ENCODE data around the gene NME1. TPM values are rescaled to one million over a fixed set of nuclear protein-coding genes. Genes with fewer than 3 reads are reported as not detected.

NME1 gene
- total RNA-seq, 2 experiments from 2014 or later = 409 to 418 TPM

GRCh38 chr17:51128076-51128475, 25.3 kb upstream of the NME1 start:
- H3K4me3 Mint-ChIP-seq = no peak overlapping the region
- peaks cover 6% of the 10 kb centered on the region for H3K4me1 Mint-ChIP-seq
- DNase-seq = peak; percentile 24
- no peaks in the 10 kb centered on the region for H3K9me3 Mint-ChIP-seq
- peaks cover 7% of the 10 kb centered on the region for H3K27me3 Mint-ChIP-seq
- no peak overlapping the region for H3K27ac Mint-ChIP-seq
- no peaks in the 10 kb centered on the region for H3K36me3 Mint-ChIP-seq

GRCh38 chr17:51132964-51133319, 20.4 kb upstream of the NME1 start:
- no peak overlapping the region for H3K27ac Mint-ChIP-seq
- H3K27me3 Mint-ChIP-seq = peaks cover 7% of the 10 kb centered on the region
- H3K4me3 Mint-ChIP-seq = no peak overlapping the region
- no peak for DNase-seq
- peaks cover 10% of the 10 kb centered on the region for H3K4me1 Mint-ChIP-seq
- no peaks in the 10 kb centered on the region for H3K9me3 Mint-ChIP-seq
- no peaks in the 10 kb centered on the region for H3K36me3 Mint-ChIP-seq

- peaks cover 7% of the 10 kb centered on the region for H3K27me3 Mint-ChIP-seq
- no peak overlapping the region for H3K4me3 Mint-ChIP-seq
- H3K36me3 Mint-ChIP-seq = no peaks in the 10 kb centered on the region
- H3K27ac Mint-ChIP-seq = no peak overlapping the region
- DNase-seq = no peak
- peaks cover 10% of the 10 kb centered on the region for H3K4me1 Mint-ChIP-seq
- H3K9me3 Mint-ChIP-seq = no peaks in the 10 kb centered on the region
Observed at GRCh38 chr17:51133365-51133764, 20.0 kb upstream of the NME1 start.

DNA sequence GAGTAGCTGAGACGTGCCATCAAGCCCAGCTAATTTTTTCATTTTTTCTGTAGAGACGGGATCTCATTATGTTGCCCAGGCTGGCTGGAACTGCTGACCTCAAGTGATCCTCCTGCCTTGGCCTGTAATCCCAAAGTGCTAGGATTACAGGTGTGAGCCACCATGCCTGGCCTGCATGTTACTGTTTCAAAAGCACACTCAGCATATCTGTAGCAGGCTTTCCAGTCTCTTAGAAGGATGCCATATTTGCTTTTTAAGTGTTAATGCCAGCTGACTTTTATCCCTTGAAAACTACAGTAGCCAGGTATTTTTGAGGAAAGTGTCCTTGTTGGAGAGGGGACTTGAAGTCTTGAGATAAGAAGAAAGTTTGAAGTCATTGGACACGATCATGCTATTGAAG, 17.4 kb upstream of the NME1 start:
- H3K4me1 Mint-ChIP-seq = peaks cover 10% of the 10 kb centered on the region
- H3K4me3 Mint-ChIP-seq = no peak overlapping the region
- H3K27ac Mint-ChIP-seq = no peak overlapping the region
- H3K27me3 Mint-ChIP-seq = peaks cover 7% of the 10 kb centered on the region
- no peak for DNase-seq
- no peaks in the 10 kb centered on the region for H3K9me3 Mint-ChIP-seq
- H3K36me3 Mint-ChIP-seq = no peaks in the 10 kb centered on the region

DNA sequence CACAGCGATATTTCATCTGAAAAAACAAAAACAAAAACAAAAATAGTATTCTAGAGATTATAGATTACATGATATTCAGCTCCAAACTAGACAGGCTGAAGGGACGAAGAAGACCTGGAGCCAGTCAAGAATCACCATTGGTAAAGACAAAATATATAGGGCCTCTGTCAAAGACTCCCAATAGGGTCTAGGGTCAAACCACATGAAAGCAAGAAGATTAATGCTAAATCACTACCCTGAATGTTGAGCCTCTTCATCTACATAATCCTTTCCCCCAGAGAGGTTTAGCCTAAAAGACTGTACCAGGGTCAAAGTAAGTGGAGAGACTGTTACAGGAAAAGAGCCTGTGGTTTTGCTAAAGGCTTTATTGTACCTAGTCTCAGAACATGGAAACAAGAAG, 10.8 kb upstream of the NME1 start:
- Mint-ChIP-seq H3K9me3 (no peaks in the 10 kb centered on the region), H3K27me3 (no peaks in the 10 kb centered on the region), H3K4me3 (no peak overlapping the region), H3K4me1 (peaks cover 4% of the 10 kb centered on the region), H3K27ac (no peak overlapping the region), H3K36me3 (no peaks in the 10 kb centered on the region)
- DNase-seq = no peak

GRCh38 chr17:51144266-51145022, 8.9 kb upstream of the NME1 start:
- Mint-ChIP-seq H3K4me1 (peaks cover 8% of the 10 kb centered on the region), H3K27ac (no peak overlapping the region), H3K27me3 (no peaks in the 10 kb centered on the region), H3K4me3 (no peak overlapping the region), H3K36me3 (no peaks in the 10 kb centered on the region), H3K9me3 (no peaks in the 10 kb centered on the region)
- no peak for DNase-seq

GRCh38 chr17:51147650-51148049, 5.7 kb upstream of the NME1 start:
- Mint-ChIP-seq H3K27me3 (no peaks in the 10 kb centered on the region), H3K4me1 (peaks cover 8% of the 10 kb centered on the region), H3K9me3 (no peaks in the 10 kb centered on the region), H3K27ac (no peak overlapping the region), H3K4me3 (no peak overlapping the region), H3K36me3 (no peaks in the 10 kb centered on the region)
- no peak for DNase-seq

GRCh38 chr17:51149163-51149562, 4.2 kb upstream of the NME1 start:
- no peak for DNase-seq
- Mint-ChIP-seq H3K36me3 (no peaks in the 10 kb centered on the region), H3K27me3 (no peaks in the 10 kb centered on the region), H3K4me1 (peaks cover 8% of the 10 kb centered on the region), H3K4me3 (no peak overlapping the region), H3K9me3 (no peaks in the 10 kb centered on the region), H3K27ac (no peak overlapping the region)

DNA sequence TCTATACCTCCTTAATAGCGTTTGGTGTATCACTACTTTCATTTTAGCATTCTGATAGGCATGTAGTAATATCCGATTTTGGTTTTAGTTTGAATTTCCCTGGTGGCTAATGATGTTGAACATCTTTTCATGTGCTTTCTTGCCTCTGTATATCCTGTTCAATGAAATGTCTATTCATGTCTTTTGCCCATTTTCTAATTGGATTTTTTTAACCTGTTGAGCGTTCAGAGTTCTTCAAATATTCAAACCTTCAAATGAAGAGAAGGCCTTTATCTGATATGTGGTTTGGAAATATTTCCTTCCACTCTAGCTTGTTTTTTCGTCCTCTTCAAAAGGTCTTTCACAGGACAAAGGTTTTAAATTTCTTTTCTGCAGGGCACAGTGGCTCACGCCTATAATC, 2.4 kb upstream of the NME1 start:
- H3K36me3 Mint-ChIP-seq = peaks cover 7% of the 10 kb centered on the region
- H3K9me3 Mint-ChIP-seq = no peaks in the 10 kb centered on the region
- H3K4me1 Mint-ChIP-seq = peaks cover 19% of the 10 kb centered on the region
- DNase-seq = no peak
- H3K27me3 Mint-ChIP-seq = no peaks in the 10 kb centered on the region
- H3K27ac Mint-ChIP-seq = no peak overlapping the region
- H3K4me3 Mint-ChIP-seq = no peak overlapping the region

DNA sequence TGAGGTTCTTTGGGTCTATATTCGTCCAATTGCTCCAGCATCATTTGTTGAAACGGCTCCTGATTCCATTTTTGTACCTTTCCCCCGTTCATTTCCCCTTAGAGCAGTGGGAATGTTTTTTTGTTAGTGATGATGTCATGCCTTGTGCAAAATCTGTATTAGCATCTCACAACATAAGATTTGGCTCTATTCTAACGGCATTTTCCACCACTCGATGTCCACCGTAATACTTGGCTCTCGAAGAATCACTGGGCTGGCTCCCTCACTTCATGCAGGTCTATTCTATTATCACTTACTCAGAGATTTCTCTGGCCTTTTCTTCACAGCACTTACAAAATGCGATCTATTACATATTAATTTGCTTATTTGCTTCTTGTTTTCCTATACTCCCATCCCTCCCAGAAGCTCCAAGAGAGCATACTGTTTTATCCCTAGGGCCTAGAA, 571 bp upstream of the NME1 start:
- Mint-ChIP-seq H3K4me1 (peaks cover 25% of the 10 kb centered on the region), H3K27me3 (no peaks in the 10 kb centered on the region), H3K9me3 (no peaks in the 10 kb centered on the region), H3K36me3 (peaks cover 21% of the 10 kb centered on the region), H3K4me3 (no peak overlapping the region), H3K27ac (no peak overlapping the region)
- no peak for DNase-seq

DNA sequence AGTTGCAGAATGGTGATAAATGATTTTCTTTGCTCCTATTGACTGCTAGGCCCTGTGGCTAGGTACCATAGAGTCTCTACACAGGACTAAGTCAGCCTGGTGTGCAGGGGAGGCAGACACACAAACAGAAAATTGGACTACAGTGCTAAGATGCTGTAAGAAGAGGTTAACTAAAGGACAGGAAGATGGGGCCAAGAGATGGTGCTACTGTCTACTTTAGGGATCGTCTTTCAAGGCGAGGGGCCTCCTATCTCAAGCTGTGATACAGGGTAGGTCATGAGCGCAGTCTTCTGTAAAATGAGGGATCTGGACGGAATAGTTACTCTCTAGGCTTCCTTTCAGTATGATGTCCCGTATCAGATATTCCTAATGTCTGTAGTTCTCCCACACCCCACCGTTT, 817 bp downstream of the NME1 start:
- no peaks in the 10 kb centered on the region for H3K9me3 Mint-ChIP-seq
- H3K4me1 Mint-ChIP-seq = peaks cover 23% of the 10 kb centered on the region

DNA sequence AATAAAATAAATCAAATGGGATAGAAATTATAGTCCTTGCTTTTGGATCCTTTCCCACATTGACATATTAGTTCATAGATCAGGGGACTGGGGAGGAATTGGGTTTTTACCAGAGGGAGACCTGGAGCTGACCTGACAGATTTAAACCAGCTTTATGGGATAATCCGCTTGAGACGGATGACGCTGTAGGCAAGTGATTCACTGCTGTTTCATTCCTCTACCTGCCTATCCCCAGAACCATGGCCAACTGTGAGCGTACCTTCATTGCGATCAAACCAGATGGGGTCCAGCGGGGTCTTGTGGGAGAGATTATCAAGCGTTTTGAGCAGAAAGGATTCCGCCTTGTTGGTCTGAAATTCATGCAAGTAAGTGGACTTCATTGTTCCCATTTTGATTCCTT, 2.1 kb downstream of the NME1 start:
- Mint-ChIP-seq H3K4me1 (peaks cover 26% of the 10 kb centered on the region), H3K9me3 (no peaks in the 10 kb centered on the region), H3K27me3 (no peaks in the 10 kb centered on the region), H3K4me3 (no peak overlapping the region), H3K27ac (no peak overlapping the region), H3K36me3 (peaks cover 33% of the 10 kb centered on the region)
- no peak for DNase-seq

More for the DNA sequence above, 817 bp downstream of the NME1 start:
- Mint-ChIP-seq H3K27ac (no peak overlapping the region), H3K36me3 (peaks cover 26% of the 10 kb centered on the region), H3K4me3 (no peak overlapping the region), H3K27me3 (no peaks in the 10 kb centered on the region)
- no peak for DNase-seq

- no peak for DNase-seq
- no peak overlapping the region for H3K4me3 Mint-ChIP-seq
- peaks cover 26% of the 10 kb centered on the region for H3K4me1 Mint-ChIP-seq
- no peaks in the 10 kb centered on the region for H3K9me3 Mint-ChIP-seq
- no peaks in the 10 kb centered on the region for H3K27me3 Mint-ChIP-seq
- peaks cover 58% of the 10 kb centered on the region for H3K36me3 Mint-ChIP-seq
- no peak overlapping the region for H3K27ac Mint-ChIP-seq
Observed at GRCh38 chr17:51159604-51160003, 6.2 kb downstream of the NME1 start.

- H3K27ac Mint-ChIP-seq = no peak overlapping the region
- no peaks in the 10 kb centered on the region for H3K9me3 Mint-ChIP-seq
- H3K36me3 Mint-ChIP-seq = peaks cover 55% of the 10 kb centered on the region
- DNase-seq = no peak
- H3K4me3 Mint-ChIP-seq = no peak overlapping the region
- H3K27me3 Mint-ChIP-seq = peaks cover 4% of the 10 kb centered on the region
- H3K4me1 Mint-ChIP-seq = peaks cover 27% of the 10 kb centered on the region
Observed at GRCh38 chr17:51161541-51161940, 8.2 kb downstream of the NME1 start.

GRCh38 chr17:51164911-51165679, 11.7 kb downstream of the NME1 start:
- Mint-ChIP-seq H3K4me1 (peaks cover 26% of the 10 kb centered on the region), H3K9me3 (no peaks in the 10 kb centered on the region), H3K36me3 (peaks cover 56% of the 10 kb centered on the region), H3K4me3 (peak overlapping the region; percentile 89), H3K27ac (peak overlapping the region; percentile 94), H3K27me3 (peaks cover 4% of the 10 kb centered on the region)
- DNase-seq = no peak
